ENCODE measurements around the gene POU2AF3.

The POU2AF3 gene

GRCh38 chr11:111307472-111308108 lies 9.2 kb downstream of the POU2AF3 start:
- H2AFZ ChIP-seq (ENCODE audit: low read length), result no peak overlapping the region
- no peaks in the 10 kb centered on the region for H3F3A ChIP-seq (ENCODE audit: low read depth)
- no peaks in the 10 kb centered on the region for H3K36me3 ChIP-seq (ENCODE audit: insufficient read depth, low read length)
- H3K4me3 ChIP-seq (ENCODE audit: low read length, poor library complexity, severe bottlenecking), result no peak overlapping the region
- H3K4me2 ChIP-seq (ENCODE audit: low read depth, low read length, poor library complexity, severe bottlenecking), result no peak overlapping the region
- no peaks in the 10 kb centered on the region for H3K79me2 ChIP-seq (ENCODE audit: insufficient read depth, low read length)
- no peak for TF ChIP-seq EZH2phosphoT487 (IDR thresholded peaks at IDR 0.05; ENCODE audit: borderline replicate concordance)
- TF ChIP-seq CTCF (conservative IDR thresholded peaks at IDR 0.05; ENCODE audit: low read length), result peak; percentile 25; the same call in 1 of the 2 replicates
- no peaks in the 10 kb centered on the region for H4K20me1 ChIP-seq (ENCODE audit: insufficient read depth, low read length, poor library complexity, severe bottlenecking)
- no peaks in the 10 kb centered on the region for H3K4me1 ChIP-seq (ENCODE audit: insufficient read depth, low read length, poor library complexity, severe bottlenecking)
- H3K9ac ChIP-seq (ENCODE audit: low read depth, low read length, poor library complexity, severe bottlenecking), result no peak overlapping the region
- no peaks in the 10 kb centered on the region for H3K9me2 ChIP-seq (replicated peaks; ENCODE audit: low read depth, low read length)
- no peaks in the 10 kb centered on the region for H3K9me3 ChIP-seq (ENCODE audit: insufficient read depth, low read depth, low read length)
- H3K27me3 ChIP-seq (ENCODE audit: insufficient read depth, low read length, poor library complexity, severe bottlenecking), result no peaks in the 10 kb centered on the region

GRCh38 chr11:111308140-111308539 lies 9.8 kb downstream of the POU2AF3 start:
- Histone ChIP-seq H3F3A (ENCODE audit: low read depth) (no peaks in the 10 kb centered on the region), H3K4me1 (ENCODE audit: insufficient read depth, low read length, poor library complexity, severe bottlenecking) (no peaks in the 10 kb centered on the region), H3K9me2 (replicated peaks; ENCODE audit: low read depth, low read length) (no peaks in the 10 kb centered on the region), H3K79me2 (ENCODE audit: insufficient read depth, low read length) (no peaks in the 10 kb centered on the region), H3K9ac (ENCODE audit: low read depth, low read length, poor library complexity, severe bottlenecking) (no peak overlapping the region), H2AFZ (ENCODE audit: low read length) (no peak overlapping the region), H3K4me3 (ENCODE audit: low read length, poor library complexity, severe bottlenecking) (no peak overlapping the region), H3K27me3 (ENCODE audit: insufficient read depth, low read length, poor library complexity, severe bottlenecking) (no peaks in the 10 kb centered on the region), H3K36me3 (ENCODE audit: insufficient read depth, low read length) (no peaks in the 10 kb centered on the region), H3K9me3 (ENCODE audit: insufficient read depth, low read depth, low read length) (no peaks in the 10 kb centered on the region), H3K4me2 (ENCODE audit: low read depth, low read length, poor library complexity, severe bottlenecking) (no peak overlapping the region), H4K20me1 (ENCODE audit: insufficient read depth, low read length, poor library complexity, severe bottlenecking) (no peaks in the 10 kb centered on the region)
- TF ChIP-seq CTCF (conservative IDR thresholded peaks at IDR 0.05; ENCODE audit: low read length) (no peak), EZH2phosphoT487 (IDR thresholded peaks at IDR 0.05; ENCODE audit: borderline replicate concordance) (no peak)

- no peaks in the 10 kb centered on the region for H3K79me2 ChIP-seq (ENCODE audit: insufficient read depth, low read length)
- H3K9me3 ChIP-seq (ENCODE audit: insufficient read depth, low read depth, low read length), result no peaks in the 10 kb centered on the region
- no peak overlapping the region for H3K4me2 ChIP-seq (ENCODE audit: low read depth, low read length, poor library complexity, severe bottlenecking)
- H3K9ac ChIP-seq (ENCODE audit: low read depth, low read length, poor library complexity, severe bottlenecking), result no peak overlapping the region
- no peaks in the 10 kb centered on the region for H3K9me2 ChIP-seq (replicated peaks; ENCODE audit: low read depth, low read length)
- no peaks in the 10 kb centered on the region for H3F3A ChIP-seq (ENCODE audit: low read depth)
- H4K20me1 ChIP-seq (ENCODE audit: insufficient read depth, low read length, poor library complexity, severe bottlenecking), result no peaks in the 10 kb centered on the region
- no peaks in the 10 kb centered on the region for H3K4me1 ChIP-seq (ENCODE audit: insufficient read depth, low read length, poor library complexity, severe bottlenecking)
- no peaks in the 10 kb centered on the region for H3K27me3 ChIP-seq (ENCODE audit: insufficient read depth, low read length, poor library complexity, severe bottlenecking)
- no peak overlapping the region for H3K4me3 ChIP-seq (ENCODE audit: low read length, poor library complexity, severe bottlenecking)
- H3K36me3 ChIP-seq (ENCODE audit: insufficient read depth, low read length), result no peaks in the 10 kb centered on the region
- no peak overlapping the region for H2AFZ ChIP-seq (ENCODE audit: low read length)
- TF ChIP-seq EZH2phosphoT487 (IDR thresholded peaks at IDR 0.05; ENCODE audit: borderline replicate concordance) (no peak), CTCF (conservative IDR thresholded peaks at IDR 0.05; ENCODE audit: low read length) (no peak)
These were observed 11.0 kb downstream of the POU2AF3 start for GRCh38 chr11:111309215-111309915.

Measured in Loucy (cell line).